IMR-90 (cell line): Measurements from ENCODE around the gene SLC7A10. TPM values are rescaled to one million over a fixed set of nuclear protein-coding genes. Genes with fewer than 3 reads are reported as not detected.

Source experiments
- ATAC-seq: fragments of 200-7000 bp; cut with Tn5 transposase; 2 replicates; pipeline ENCODE4 v1.9.1; 2020; ENCODE audit warnings: low read depth, mild to moderate bottlenecking, moderate library complexity
- BruUV-seq: library from RNA; stranded (reverse); fragments of 400-500 nt; replicated peaks from 2 replicates; lab custom pipeline; 2021; lab: Mats Ljungman, UMichigan
- CTCF ChIA-PET: fragments of 300-600 bp; formaldehyde crosslinking; extraction: SDS; loops from one replicate; lab custom pipeline; 2021; ENCODE audit warnings: antibody characterized with exemption; lab: Yijun Ruan, JAX
- POLR2A ChIA-PET: fragments of 300-600 bp; sonication (Branson Sonifier 250); formaldehyde crosslinking; loops from one replicate; lab custom pipeline; 2022; ENCODE audit warnings: antibody characterized with exemption; ENCODE audit not compliant: unreplicated experiment; lab: Charles Lee
- DNase-seq: peaks from one replicate; pipeline ENCODE4 v3.0.0; 2013
- H2AFZ ChIP-seq: replicated peaks from 2 replicates; pipeline ENCODE3; 2013; ENCODE audit warnings: low read length, mild to moderate bottlenecking; ENCODE audit not compliant: poor library complexity
- H2AK5ac ChIP-seq: 2 replicates; pipeline ENCODE4 v1.6.1; 2013; ENCODE audit warnings: low read depth, low read length, inconsistent platforms
- H2AK9ac ChIP-seq: replicated peaks from 2 replicates; pipeline ENCODE3; 2013; ENCODE audit warnings: mild to moderate bottlenecking, low read depth, low read length, moderate library complexity; ENCODE audit not compliant: poor library complexity
- H2BK120ac ChIP-seq: 2 replicates; pipeline ENCODE4 v1.6.1; 2013; ENCODE audit warnings: low read depth, low read length, inconsistent platforms
- H2BK15ac ChIP-seq: 3 replicates; pipeline ENCODE4 v1.6.1; 2013; ENCODE audit warnings: low read depth, low read length, inconsistent platforms
- H2BK20ac ChIP-seq: 2 replicates; pipeline ENCODE4 v1.6.1; 2013; ENCODE audit warnings: low read depth, mild to moderate bottlenecking, inconsistent platforms, low read length, moderate library complexity
- H2BK5ac ChIP-seq: 2 replicates; pipeline ENCODE4 v1.6.1; 2013; ENCODE audit warnings: mild to moderate bottlenecking, low read depth, low read length, inconsistent platforms; ENCODE audit not compliant: poor library complexity, severe bottlenecking
- H3K14ac ChIP-seq: replicated peaks from 2 replicates; pipeline ENCODE4 v1.6.1; 2013; ENCODE audit warnings: low read depth, low read length, inconsistent platforms
- H3K18ac ChIP-seq: 2 replicates; pipeline ENCODE4 v1.6.1; 2013; ENCODE audit warnings: low read depth, low read length, control low read depth
- H3K23ac ChIP-seq: 2 replicates; pipeline ENCODE4 v1.6.1; 2013; ENCODE audit warnings: low read depth, low read length, inconsistent platforms
- H3K27ac ChIP-seq: 2 replicates; pipeline ENCODE4 v1.5.1; 2013; ENCODE audit warnings: mild to moderate bottlenecking, control low read depth, low read length; ENCODE audit not compliant: insufficient read depth
- H3K27me3 ChIP-seq: 2 replicates; pipeline ENCODE4 v1.6.1; 2013; ENCODE audit warnings: low read length; ENCODE audit not compliant: control insufficient read depth, insufficient read depth
- H3K36me3 ChIP-seq: 2 replicates; pipeline ENCODE4 v1.6.1; 2013; ENCODE audit warnings: low read length, mixed read lengths; ENCODE audit not compliant: control insufficient read depth, insufficient read depth
- H3K4ac ChIP-seq: 2 replicates; pipeline ENCODE4 v1.6.1; 2013; ENCODE audit warnings: low read depth, low read length, inconsistent platforms
- H3K4me1 ChIP-seq: 2 replicates; pipeline ENCODE4 v1.6.1; 2013; ENCODE audit warnings: low read length, mixed read lengths; ENCODE audit not compliant: control insufficient read depth, insufficient read depth
- H3K4me2 ChIP-seq: 2 replicates; pipeline ENCODE4 v1.6.1; 2013; ENCODE audit warnings: low read depth, mild to moderate bottlenecking, control low read depth, low read length, moderate library complexity
- H3K4me3 ChIP-seq: 2 replicates; pipeline ENCODE4 v1.5.1; 2013; ENCODE audit warnings: low read depth, mild to moderate bottlenecking, control low read depth, low read length, moderate library complexity; ENCODE audit not compliant: insufficient read depth
- H3K56ac ChIP-seq: 2 replicates; pipeline ENCODE4 v1.6.1; 2013; ENCODE audit warnings: low read length, inconsistent platforms; ENCODE audit not compliant: insufficient read depth; ENCODE audit errors: extremely low read depth
- H3K79me1 ChIP-seq, 2 experiments: 2 replicates each; pipeline ENCODE4 v1.6.1; 2013; ENCODE audit warnings: low read length in 2 of 2, inconsistent platforms in 1 of 2, low read depth in 1 of 2
- H3K9ac ChIP-seq: 2 replicates; pipeline ENCODE4 v1.6.1; 2013; ENCODE audit warnings: low read depth, low read length, control low read depth
- H3K9me1 ChIP-seq: 2 replicates; pipeline ENCODE4 v1.6.1; 2013; ENCODE audit warnings: low read length, inconsistent platforms; ENCODE audit not compliant: insufficient read depth
- H3K9me3 ChIP-seq: 2 replicates; pipeline ENCODE4 v1.6.1; 2013; ENCODE audit warnings: low read length; ENCODE audit not compliant: control insufficient read depth, insufficient read depth
- H4K20me1 ChIP-seq: 2 replicates; pipeline ENCODE4 v1.6.1; 2013; ENCODE audit warnings: low read length, inconsistent platforms; ENCODE audit not compliant: insufficient read depth
- H4K5ac ChIP-seq: 2 replicates; pipeline ENCODE4 v1.6.1; 2013; ENCODE audit warnings: mild to moderate bottlenecking, low read depth, low read length, control low read depth
- H4K8ac ChIP-seq, 2 experiments: 2 replicates each; pipeline ENCODE4 v1.6.1; 2013; ENCODE audit warnings: low read depth in 2 of 2, low read length in 2 of 2, control low read depth in 1 of 2, inconsistent platforms in 1 of 2
- H4K91ac ChIP-seq: 2 replicates; pipeline ENCODE4 v1.6.1; 2013; ENCODE audit warnings: low read depth, low read length, inconsistent platforms; ENCODE audit not compliant: insufficient read depth
- BHLHE40 ChIP-seq: fragments of 150-350 bp; IDR thresholded peaks from 2 replicates; pipeline ENCODE4 v1.6.1; 2016; ENCODE audit warnings: mild to moderate bottlenecking, low read depth, low read length
- CEBPB ChIP-seq: IDR thresholded peaks from 2 replicates; pipeline ENCODE4 v1.6.1; 2012; ENCODE audit warnings: low read depth, low read length, improper control_type of control experiment
- CHD1 ChIP-seq: IDR thresholded peaks from 2 replicates; pipeline ENCODE4 v1.6.1; 2012; ENCODE audit warnings: low read depth, low read length, improper control_type of control experiment
- FOS ChIP-seq: fragments of 150-350 bp; IDR thresholded peaks from 2 replicates; pipeline ENCODE4 v1.6.1; 2016; ENCODE audit warnings: low read depth, low read length
- MAFK ChIP-seq: IDR thresholded peaks from 2 replicates; pipeline ENCODE4 v1.6.1; 2012; ENCODE audit warnings: low read depth, low read length, improper control_type of control experiment
- MAZ ChIP-seq: IDR thresholded peaks from 2 replicates; pipeline ENCODE4 v1.6.1; 2012; ENCODE audit warnings: low read depth, mild to moderate bottlenecking, low read length, improper control_type of control experiment, moderate library complexity, borderline replicate concordance
- MXI1 ChIP-seq: IDR thresholded peaks from 2 replicates; pipeline ENCODE4 v1.6.1; 2012; ENCODE audit warnings: low read depth, mild to moderate bottlenecking, low read length, moderate library complexity, borderline replicate concordance
- NFE2L2 ChIP-seq: fragments of 150-350 bp; IDR thresholded peaks from 2 replicates; pipeline ENCODE4 v1.6.1; 2016; ENCODE audit warnings: low read depth, mild to moderate bottlenecking, low read length
- POLR2A ChIP-seq: IDR thresholded peaks from 2 replicates; pipeline ENCODE4 v1.6.1; 2012; ENCODE audit warnings: mild to moderate bottlenecking, low read depth, low read length
- RAD21 ChIP-seq: IDR thresholded peaks from 2 replicates; pipeline ENCODE4 v1.6.1; 2012; ENCODE audit warnings: low read length, improper control_type of control experiment
- RCOR1 ChIP-seq: IDR thresholded peaks from 2 replicates; pipeline ENCODE4 v1.6.1; 2012; ENCODE audit warnings: mild to moderate bottlenecking, low read length, improper control_type of control experiment; ENCODE audit not compliant: insufficient replicate concordance
- SMC3 ChIP-seq: fragments of 150-350 bp; IDR thresholded peaks from 2 replicates; pipeline ENCODE4 v1.6.1; 2016; ENCODE audit warnings: low read depth, mild to moderate bottlenecking, antibody characterized with exemption, low read length, moderate library complexity
- WGBS, 2 experiments: methylation state at CpG; one replicate each; pipeline versions ENCODE4 v1.1.5 to v1.1.7; 2013; ENCODE audit warnings: missing lambda C conversion rate in 2 of 2; ENCODE audit not compliant: insufficient read length in 1 of 2; ENCODE audit errors: extremely low coverage in 2 of 2; 5-methylcytosine and 5-hydroxymethylcytosine counted together
- dilution Hi-C: fragments of 300-500 bp; cut with HindIII; formaldehyde crosslinking; loops from one replicate; pipeline ENCODE4 v1.14.3; 2018; ENCODE audit warnings: low sequenced_read_pairs; ENCODE audit not compliant: unreplicated experiment
- in situ Hi-C: fragments of 300-500 bp; cut with MboI; formaldehyde crosslinking; loops from 3 replicates; pipeline ENCODE4 v1.14.3; 2019; ENCODE audit warnings: low sequenced_read_pairs, inconsistent platforms, mixed read lengths
- intact Hi-C: fragments of 100-400 bp; cut with micrococcal nuclease; formaldehyde crosslinking; loops from 2 replicates; pipeline ENCODE4 v1.10.0; 2022
- polyA plus RNA-seq, 3 experiments: library from polyadenylated mRNA; depleted of rRNA; stranded (reverse); fragments of >200 nt; gene quantifications; 2 replicates each; pipeline ENCODE4 v1.2.3, GENCODE V29; 2012; ENCODE audit warnings: low replicate concordance in 1 of 3
- total RNA-seq: library from RNA; depleted of rRNA; stranded (reverse); fragments of >200 nt; gene quantifications from 2 replicates; pipeline ENCODE4 v1.2.3, GENCODE V29; 2012
- TF ChIP-seq, protein P1 (sequence below): fragments of 150-350 bp; IDR thresholded peaks from 2 replicates; pipeline ENCODE4 v1.6.1; 2016; ENCODE audit warnings: low read depth, mild to moderate bottlenecking, low read length, moderate library complexity, borderline replicate concordance
- TF ChIP-seq, protein P2 (sequence below): fragments of 150-350 bp; IDR thresholded peaks from 2 replicates; pipeline ENCODE4 v1.6.1; 2017; ENCODE audit warnings: mild to moderate bottlenecking, antibody characterized with exemption, low read length, low read depth
- TF ChIP-seq, protein P3 (sequence below): conservative IDR thresholded peaks from 2 replicates; pipeline ENCODE4 v1.5.1; 2012; ENCODE audit warnings: mild to moderate bottlenecking, low read depth, low read length, improper control_type of control experiment

Gene SLC7A10
- total and polyA plus RNA-seq, 2 of the 4 experiments (the other 2 are of a cell fraction) = not detected

DNA sequence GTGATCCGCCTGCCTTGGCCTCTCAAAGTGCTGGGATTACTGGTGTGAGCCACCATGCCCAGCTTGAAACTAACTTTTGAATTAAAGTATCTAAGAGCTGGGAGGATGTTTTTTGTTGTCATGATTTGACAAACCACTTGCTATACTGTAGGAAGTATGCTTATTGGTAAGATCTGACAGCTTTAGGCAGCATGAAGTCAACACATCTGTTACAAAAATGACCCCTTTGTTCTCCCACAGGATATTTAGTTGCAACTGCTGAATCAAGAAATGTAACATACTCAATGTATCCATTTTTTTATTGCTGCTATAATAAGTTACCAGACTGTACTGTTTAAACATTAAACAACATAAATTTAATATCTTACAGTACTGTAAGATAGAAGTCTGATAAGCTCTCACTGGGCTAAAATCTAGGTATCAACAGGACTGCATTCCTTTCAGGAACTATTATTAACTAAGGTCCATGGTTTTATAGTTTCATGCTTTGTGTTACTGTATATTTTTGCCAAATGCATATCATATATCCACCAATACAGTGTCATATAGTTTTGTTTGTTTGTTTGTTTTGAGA lies 54.3 kb downstream of the SLC7A10 start:
- H2AK5ac ChIP-seq = no peak overlapping the region
- ChIA-PET CTCF (interaction anchor here (1.2 kb wide), 1 partner anchor 13 kb away, joined by 5 read pairs; no protein-coding TSS in a partner anchor), POLR2A (no interaction called here)
- H3K9me1 ChIP-seq = peaks cover 12% of the 10 kb centered on the region; the same call in 1 of the 2 replicates
- intact Hi-C loops = no loop called here
- H3K14ac ChIP-seq = no peak overlapping the region
- H3K36me3 ChIP-seq = no peaks in the 10 kb centered on the region
- H3K79me1 ChIP-seq = peaks cover 10 to 21% of the 10 kb centered on the region in 2 experiments
- peak overlapping the region; percentile 12 for H2BK5ac ChIP-seq
- no peak overlapping the region for H3K23ac ChIP-seq
- no peak overlapping the region for H2BK15ac ChIP-seq
- no peak overlapping the region for H4K8ac ChIP-seq
- H4K5ac ChIP-seq = no peak overlapping the region
- H2AK9ac ChIP-seq = no peak overlapping the region
- no peak overlapping the region for H3K9ac ChIP-seq
- DNase-seq (no peak), ATAC-seq (no peak)
- H3K4me3 ChIP-seq = no peak overlapping the region
- no CpG with 5 or more reads among the region's 1 CpG for WGBS, 2 experiments
- peak overlapping the region; percentile 30; the same call in 1 of the 2 replicates for H2BK20ac ChIP-seq
- H2AFZ ChIP-seq = no peak overlapping the region
- peaks cover 3% of the 10 kb centered on the region; the same call in 1 of the 2 replicates for H4K20me1 ChIP-seq
- TF ChIP-seq RCOR1 (no peak), NFE2L2 (no peak), CHD1 (no peak), FOS (no peak), MAFK (no peak), MXI1 (no peak), BHLHE40 (no peak), POLR2A (no peak), CEBPB (no peak), RAD21 (no peak), MAZ (no peak), SMC3 (no peak)
- TF ChIP-seq, protein P1, sequence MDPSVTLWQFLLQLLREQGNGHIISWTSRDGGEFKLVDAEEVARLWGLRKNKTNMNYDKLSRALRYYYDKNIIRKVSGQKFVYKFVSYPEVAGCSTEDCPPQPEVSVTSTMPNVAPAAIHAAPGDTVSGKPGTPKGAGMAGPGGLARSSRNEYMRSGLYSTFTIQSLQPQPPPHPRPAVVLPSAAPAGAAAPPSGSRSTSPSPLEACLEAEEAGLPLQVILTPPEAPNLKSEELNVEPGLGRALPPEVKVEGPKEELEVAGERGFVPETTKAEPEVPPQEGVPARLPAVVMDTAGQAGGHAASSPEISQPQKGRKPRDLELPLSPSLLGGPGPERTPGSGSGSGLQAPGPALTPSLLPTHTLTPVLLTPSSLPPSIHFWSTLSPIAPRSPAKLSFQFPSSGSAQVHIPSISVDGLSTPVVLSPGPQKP = no peak
- TF ChIP-seq, protein P2, sequence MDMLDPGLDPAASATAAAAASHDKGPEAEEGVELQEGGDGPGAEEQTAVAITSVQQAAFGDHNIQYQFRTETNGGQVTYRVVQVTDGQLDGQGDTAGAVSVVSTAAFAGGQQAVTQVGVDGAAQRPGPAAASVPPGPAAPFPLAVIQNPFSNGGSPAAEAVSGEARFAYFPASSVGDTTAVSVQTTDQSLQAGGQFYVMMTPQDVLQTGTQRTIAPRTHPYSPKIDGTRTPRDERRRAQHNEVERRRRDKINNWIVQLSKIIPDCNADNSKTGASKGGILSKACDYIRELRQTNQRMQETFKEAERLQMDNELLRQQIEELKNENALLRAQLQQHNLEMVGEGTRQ = no peak
- TF ChIP-seq, protein P3, sequence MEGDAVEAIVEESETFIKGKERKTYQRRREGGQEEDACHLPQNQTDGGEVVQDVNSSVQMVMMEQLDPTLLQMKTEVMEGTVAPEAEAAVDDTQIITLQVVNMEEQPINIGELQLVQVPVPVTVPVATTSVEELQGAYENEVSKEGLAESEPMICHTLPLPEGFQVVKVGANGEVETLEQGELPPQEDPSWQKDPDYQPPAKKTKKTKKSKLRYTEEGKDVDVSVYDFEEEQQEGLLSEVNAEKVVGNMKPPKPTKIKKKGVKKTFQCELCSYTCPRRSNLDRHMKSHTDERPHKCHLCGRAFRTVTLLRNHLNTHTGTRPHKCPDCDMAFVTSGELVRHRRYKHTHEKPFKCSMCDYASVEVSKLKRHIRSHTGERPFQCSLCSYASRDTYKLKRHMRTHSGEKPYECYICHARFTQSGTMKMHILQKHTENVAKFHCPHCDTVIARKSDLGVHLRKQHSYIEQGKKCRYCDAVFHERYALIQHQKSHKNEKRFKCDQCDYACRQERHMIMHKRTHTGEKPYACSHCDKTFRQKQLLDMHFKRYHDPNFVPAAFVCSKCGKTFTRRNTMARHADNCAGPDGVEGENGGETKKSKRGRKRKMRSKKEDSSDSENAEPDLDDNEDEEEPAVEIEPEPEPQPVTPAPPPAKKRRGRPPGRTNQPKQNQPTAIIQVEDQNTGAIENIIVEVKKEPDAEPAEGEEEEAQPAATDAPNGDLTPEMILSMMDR = no peak
- dilution Hi-C loops = no loop called here
- H3K9me3 ChIP-seq = no peaks in the 10 kb centered on the region
- no peak overlapping the region for H3K27ac ChIP-seq
- no peak overlapping the region for H4K91ac ChIP-seq
- no peak overlapping the region for H2BK120ac ChIP-seq
- BruUV-seq = no TSS peak
- H3K4ac ChIP-seq = no peak overlapping the region
- H3K4me2 ChIP-seq = no peak overlapping the region
- in situ Hi-C loops = no loop called here
- H3K27me3 ChIP-seq = no peaks in the 10 kb centered on the region
- H3K18ac ChIP-seq = no peak overlapping the region
- peaks cover 8% of the 10 kb centered on the region for H3K4me1 ChIP-seq
- H3K56ac ChIP-seq = no peak overlapping the region
